Posterior vena cava (tissue), 2 donors: ENCODE data around the gene ANTKMT. TPM values are rescaled to one million over a fixed set of nuclear protein-coding genes. Genes with fewer than 3 reads are reported as not detected.
"Not testable (repeated sequence)": the region's sequence is repeated elsewhere in the genome, so short reads cannot be mapped to it uniquely, and the experiment has no call there.

Experiments used
- DNase-seq: peaks from one replicate; pipeline ENCODE4 v3.0.0-alpha.2; 2020; ENCODE audit warnings: low spot score
- intact Hi-C, 2 donors: fragments of 100-400 bp; cut with DNase I; formaldehyde crosslinking; loops; one replicate each; pipeline versions ENCODE4 v1.14.1 to v1.14.2; 2022 to 2023
- total RNA-seq, 2 donors: library from RNA; stranded (reverse); fragmentation: NEBNext Ultra II Directional; extraction: Animal tissue kit (Norgen Biotek cat#: 25700); gene quantifications; one replicate each; pipeline ENCODE4 v1.2.1, GENCODE V29; 2021
- donor health status: DM: yes; HTN: yes; CAD: no.
- donor health status: DM: yes; HTN: yes; CAD: no.

ANTKMT gene
- total RNA-seq, 2 donors from 2014 or later = 20.0 to 25.5 TPM

DNA sequence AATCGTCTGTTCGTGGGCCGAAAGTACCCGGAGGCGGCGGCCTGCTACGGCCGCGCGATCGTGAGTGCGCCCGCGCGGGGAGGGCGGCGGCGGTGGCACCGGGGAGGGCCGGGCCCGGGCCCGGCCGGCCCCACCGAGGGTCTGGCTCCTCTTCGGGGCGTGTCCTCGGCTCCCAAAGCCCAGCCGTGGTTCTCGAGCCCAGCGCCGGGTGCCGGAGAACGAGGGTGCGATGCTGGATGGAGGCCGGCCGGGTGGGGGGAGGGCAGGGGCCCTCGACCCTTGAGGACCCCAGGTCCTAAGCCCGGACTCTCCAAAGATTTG lies 40.4 kb upstream of the ANTKMT start:
- intact Hi-C loops = no loop called here
- DNase-seq = no peak

DNA sequence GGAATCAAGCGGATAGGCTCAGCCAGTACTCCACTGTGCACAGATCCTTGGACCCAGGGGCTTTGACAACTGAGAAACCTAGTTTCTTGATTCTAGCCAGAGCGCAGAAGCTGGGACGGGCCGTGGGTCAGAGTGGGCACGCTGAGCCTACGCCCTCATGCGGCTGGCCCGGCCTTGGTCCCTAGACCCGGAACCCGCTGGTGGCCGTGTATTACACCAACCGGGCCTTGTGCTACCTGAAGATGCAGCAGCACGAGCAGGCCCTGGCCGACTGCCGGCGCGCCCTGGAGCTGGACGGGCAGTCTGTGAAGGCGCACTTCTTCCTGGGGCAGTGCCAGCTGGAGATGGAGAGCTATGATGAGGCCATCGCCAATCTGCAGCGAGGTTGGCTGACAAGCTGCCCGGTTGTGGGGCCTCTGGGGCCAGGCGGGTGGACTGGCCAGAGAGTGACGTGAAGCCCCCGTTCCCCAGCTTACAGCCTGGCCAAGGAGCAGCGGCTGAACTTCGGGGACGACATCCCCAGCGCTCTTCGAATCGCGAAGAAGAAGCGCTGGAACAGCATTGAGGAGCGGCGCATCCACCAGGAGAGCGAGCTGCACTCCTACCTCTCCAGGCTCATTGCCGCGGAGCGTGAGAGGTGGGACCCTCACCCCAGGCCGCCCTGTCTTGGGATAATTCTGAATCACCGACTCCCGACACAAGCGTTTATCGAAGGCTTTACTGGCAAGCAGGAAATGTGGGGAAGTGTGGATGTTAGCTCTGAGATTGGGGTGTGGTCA lies 39.8 kb upstream of the ANTKMT start:
- intact Hi-C loops = no loop called here
- no peak for DNase-seq

DNA sequence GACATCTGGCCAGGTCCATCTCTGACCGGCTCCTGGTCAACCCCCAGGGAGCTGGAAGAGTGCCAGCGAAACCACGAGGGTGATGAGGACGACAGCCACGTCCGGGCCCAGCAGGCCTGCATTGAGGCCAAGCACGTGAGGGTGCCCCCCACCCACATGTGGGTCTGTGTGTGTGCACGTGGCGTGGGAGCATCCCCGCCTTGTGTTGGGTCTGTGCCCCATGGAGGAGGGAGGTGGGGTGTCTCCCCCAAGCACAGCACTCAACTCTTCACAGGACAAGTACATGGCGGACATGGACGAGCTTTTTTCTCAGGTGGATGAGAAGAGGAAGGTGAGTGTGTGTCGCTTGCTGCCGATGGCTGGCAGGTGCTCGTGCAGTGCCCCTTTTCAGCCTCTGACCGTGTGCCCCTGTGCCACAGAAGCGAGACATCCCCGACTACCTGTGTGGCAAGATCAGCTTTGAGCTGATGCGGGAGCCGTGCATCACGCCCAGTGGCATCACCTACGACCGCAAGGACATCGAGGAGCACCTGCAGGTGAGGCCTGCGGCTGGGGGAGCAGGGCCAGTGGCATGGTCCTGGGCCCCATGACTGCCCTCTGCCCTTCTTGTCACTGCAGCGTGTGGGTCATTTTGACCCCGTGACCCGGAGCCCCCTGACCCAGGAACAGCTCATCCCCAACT lies 39.1 kb upstream of the ANTKMT start:
- intact Hi-C loops = no loop called here
- no peak for DNase-seq

DNA sequence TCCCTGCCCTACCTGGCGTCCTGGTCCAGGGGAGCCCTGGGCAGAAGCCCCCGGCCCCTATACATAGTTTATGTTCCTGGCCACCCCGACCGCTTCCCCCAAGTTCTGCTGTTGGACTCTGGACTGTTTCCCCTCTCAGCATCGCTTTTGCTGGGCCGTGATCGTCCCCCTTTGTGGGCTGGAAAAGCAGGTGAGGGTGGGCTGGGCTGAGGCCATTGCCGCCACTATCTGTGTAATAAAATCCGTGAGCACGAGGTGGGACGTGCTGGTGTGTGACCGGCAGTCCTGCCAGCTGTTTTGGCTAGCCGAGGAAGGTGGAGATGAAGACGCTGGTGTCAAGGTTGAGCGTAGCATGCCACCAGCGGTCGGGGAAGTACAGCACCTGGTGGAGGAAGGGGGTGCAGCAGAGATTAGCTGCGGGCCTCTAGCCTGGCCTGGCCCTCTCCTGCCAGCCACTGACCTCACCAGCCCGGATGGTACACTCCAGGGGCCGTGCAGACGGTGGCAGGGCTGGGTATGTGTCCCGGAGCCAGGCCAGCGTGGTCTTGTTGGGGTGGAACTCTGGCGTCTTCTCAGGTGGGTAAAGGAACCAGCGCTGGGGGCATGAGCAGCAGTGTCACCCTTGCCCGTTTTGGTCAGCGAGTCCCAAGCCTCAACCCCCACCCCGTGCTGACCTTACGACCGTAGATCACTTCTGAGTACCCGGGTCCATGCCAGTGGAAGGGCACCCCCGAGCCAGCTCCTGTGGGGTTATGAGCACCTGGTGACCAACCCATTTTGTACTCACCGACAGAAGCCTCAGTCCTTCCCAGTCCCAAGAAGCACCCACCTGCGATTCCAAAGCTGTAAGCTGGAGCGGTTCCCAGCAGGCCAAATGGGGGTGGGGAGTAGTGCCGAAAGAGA lies 38.2 kb upstream of the ANTKMT start:
- DNase-seq = no peak
- intact Hi-C loops = no loop called here

DNA sequence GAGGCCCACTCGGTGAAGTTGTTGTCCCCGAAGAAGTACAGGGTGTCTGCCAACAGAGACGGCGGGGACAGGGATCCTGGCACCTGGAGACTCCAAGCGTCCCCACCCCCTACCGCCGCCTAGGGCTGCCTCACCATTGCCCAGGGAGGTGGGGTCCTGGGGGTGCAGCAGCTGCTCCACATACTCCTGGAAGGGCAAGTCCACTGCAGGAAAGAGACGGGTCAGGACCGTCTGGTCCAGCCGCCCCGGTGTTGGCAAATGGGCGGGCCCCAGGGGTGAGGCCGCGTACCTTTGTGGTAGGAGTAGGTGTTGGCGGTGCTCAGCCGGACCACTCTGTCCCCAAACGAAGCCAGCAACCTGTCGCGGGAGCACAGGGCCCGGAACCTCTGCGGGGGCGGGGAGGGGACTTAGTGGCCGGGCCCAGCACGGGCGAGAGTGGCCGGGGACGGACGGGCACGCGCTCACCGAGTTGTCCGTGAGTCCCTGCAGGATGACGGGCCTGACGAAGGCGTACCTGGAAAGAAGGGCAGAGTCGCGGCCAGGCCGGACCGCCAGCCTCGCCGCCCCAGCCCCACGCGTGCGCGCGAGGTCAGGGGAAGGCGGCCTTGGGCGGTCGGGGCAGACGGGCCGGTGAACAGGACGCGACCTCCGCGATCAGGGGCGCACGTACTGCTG lies 37.4 kb upstream of the ANTKMT start:
- DNase-seq = no peak
- intact Hi-C loops = no loop called here

DNA sequence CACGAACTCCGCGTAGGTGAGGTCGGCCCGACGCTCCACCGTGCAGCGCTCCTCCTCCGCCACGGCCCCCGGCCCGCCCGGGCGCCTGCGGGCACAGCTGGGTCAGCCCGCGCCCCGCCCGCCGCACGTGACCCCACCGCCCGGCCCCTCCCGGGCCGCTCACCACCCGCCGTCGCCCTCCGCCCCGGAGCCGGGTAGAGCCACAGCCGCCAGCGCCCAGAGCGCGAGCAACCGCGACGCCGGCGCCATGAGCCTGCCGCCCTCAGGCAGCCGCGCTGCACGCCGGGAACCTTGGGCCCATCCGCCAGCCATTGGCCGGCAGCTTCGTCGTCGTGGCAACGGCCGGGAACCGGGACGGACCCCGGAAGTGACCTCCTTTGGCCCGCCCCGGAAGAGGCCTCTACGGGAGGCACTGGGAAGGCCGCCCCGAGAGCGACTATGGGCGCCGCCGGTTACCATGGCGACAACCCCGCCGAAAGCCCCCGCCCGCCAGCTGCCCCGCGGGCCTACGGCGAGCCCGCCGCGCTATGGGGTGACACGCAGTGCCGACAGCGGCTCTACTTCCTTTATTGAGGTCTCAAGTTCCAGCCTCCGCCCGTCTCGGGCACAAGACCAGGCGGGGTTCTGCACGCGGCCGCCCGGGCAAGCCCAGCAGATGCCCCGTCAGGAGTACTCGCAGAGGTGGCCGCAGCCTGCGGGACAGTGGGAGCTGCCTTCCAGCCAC lies 36.7 kb upstream of the ANTKMT start, which contains the start of gene JMJD8:
Gene JMJD8 (minus strand): TSS at position 264 of the 724 bp plus-strand sequence. CDS start 15 bp downstream, at position 249.
- peak; percentile 99 for DNase-seq
- intact Hi-C loops = no loop called here

DNA sequence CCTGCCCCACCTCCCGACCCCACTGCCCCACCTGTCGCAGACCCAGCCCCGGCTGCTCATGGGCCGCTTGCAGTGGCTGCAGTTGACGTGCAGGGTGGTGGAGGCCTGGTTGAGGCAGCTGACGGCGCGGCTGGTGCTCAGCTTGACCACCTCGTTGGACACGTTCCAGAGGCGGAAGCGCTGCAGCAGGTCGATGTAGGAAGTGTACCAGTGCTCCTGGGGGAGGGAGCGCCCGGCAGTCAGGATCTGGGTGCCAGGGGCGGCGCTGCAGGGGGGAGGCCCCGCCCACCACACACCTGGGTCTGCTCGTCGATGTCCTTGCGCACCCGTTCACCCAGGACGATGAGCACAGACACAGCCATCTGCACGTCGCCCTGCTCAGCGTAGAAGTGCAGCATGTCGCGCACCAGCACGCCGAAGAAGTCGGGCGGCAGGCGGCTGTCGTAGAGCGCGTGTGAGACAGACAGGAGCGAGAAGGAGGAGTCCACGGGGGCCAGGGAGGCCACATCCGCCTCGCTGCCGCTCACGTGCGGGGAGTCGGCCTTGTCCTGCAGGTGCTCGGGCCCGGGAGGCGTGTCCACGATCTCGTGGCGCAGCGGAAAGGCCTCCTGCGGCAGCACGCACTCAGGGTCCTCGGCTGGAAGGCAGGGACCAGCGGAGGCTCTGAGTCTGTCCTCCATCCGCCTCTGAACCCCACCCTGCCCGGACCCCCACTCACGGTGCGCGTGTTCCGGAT lies 35.8 kb upstream of the ANTKMT start:
- intact Hi-C loops = no loop called here
- no peak for DNase-seq

DNA sequence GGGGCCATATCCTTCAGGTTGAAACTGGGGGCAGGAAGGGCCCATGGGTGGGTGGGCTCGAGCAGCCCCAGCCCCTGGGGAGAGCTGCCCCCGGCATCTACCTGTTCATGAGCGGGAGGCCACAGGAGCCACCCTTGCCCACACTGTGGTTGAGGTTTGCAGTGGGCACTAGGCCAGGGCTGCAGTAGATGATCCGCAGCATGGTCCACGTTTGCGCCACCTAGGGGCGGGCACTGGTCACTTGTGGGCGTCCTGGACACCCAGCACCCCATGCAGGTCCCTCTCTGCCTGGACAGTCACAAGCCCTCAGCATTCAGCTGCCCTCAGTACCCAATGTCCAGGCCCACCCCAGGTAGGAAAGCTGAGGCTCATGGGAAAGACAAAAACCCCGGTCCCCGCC lies 35.0 kb upstream of the ANTKMT start:
- intact Hi-C loops = no loop called here
- no peak for DNase-seq

DNA sequence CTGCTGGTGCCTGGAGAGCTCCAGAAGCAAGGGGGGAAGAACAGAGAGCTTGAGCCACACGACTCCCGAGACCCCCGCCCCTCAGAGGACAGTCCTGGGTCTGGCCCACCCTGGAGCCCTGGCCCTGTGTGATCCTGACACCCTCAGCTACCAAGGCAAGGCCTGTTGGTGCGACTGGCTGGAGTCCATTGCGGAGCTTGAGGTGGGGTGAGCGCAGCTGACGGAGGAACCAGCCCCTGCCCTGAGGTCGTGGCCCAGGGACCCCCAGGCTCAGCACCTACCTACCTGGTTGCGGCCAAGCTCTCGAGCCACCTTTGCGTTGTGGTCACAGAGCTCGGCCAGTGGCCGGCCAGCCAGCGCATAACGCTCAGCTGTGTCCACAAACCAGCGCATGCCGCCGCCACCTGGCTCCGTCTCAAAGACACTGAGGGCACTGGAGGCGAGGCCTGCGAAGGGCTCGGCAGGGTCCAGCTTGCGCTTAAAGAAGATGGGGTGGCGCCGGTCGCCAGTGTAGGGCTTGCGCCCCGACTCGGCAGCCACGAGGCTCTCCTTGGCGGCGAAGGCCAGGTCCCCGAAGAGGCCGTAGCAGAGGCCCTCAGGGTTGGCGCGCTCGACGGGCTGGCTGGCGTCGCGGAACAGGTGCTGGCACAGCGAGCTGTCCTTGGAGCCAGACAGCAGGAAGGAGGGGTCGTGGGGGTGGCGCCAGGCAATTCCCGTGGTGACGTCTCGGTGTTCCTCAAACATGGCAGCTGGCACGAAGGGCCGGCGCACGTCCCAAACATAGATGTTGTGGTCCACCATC lies 34.3 kb upstream of the ANTKMT start:
- intact Hi-C loops = no loop called here
- no peak for DNase-seq

DNA sequence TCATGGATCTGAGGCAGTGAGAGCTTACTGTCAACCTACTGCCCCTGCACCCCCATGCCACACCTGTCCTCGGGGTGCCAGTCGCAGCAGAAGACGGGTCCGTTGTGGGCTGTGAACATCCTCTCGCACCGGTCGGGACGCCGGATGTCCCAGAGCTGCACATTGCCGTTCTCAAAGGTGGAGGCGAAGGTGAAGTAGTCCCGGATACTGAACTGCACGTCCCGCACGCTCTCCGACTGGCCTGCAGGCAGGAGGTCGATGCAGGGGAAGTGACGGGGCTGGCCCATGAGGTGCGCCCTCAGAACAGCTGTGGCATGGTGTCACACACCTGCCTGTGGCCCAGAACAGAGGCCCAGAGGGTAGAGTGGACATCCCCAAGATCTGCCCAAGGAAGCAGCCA lies 33.4 kb upstream of the ANTKMT start:
- DNase-seq = no peak
- intact Hi-C loops = no loop called here

DNA sequence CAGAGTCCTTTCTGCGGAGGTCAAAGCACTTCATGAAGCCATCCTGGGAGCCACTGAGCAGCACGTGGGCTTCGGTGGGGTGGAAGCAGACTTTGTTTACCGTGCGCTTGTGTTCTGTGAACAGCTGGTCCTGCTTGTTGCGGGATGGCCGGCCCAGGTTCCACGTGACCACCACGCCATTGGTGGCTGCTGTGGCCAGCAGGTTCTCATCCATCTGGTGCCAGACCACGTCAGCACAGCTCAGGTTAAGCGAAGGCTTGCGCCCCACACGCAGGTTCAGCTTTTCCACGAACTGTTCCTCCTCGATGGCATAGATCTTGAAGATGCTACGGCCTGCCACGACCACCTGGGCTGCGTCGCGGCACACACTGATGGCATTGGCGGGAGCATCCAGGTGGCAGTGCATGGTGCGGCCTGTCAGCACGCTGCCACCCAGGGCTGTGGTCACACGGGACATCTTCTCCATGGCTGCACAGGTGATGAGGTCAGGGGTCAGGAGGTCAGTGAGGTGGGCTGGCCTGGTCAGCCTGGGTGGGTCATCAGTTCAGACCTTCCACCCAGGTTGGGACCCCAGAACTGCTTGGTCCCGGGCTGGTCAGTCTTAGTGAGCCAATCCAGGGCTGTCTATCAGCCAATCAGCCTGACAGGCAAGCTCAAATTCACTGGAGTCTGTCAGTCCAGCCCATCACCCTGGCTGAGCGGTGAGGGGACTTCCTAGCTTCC lies 31.6 kb upstream of the ANTKMT start:
- intact Hi-C loops = no loop called here

DNA sequence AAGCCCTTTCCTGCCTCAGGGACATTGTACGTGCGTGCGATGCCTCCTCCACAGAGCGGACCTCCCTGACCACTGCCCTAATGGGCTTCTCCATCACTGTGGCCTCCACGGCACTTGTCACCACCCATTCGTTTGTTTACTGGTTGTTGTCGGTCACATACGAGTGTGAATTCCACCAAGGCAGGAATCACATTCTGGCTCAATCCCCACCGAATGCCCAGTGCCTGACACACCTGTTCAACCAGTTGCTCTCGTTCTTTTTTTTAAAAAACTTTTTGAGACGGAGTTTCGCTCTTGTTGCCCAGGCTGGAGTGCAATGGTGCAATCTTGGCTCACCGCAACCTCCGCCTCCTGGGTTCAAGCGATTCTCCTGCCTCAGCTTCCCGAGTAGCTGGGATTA lies 29.7 kb upstream of the ANTKMT start:
- intact Hi-C loops, DNase-seq: not testable (repeated sequence)

More for the DNA sequence above, 31.6 kb upstream of the ANTKMT start:
- no peak for DNase-seq

DNA sequence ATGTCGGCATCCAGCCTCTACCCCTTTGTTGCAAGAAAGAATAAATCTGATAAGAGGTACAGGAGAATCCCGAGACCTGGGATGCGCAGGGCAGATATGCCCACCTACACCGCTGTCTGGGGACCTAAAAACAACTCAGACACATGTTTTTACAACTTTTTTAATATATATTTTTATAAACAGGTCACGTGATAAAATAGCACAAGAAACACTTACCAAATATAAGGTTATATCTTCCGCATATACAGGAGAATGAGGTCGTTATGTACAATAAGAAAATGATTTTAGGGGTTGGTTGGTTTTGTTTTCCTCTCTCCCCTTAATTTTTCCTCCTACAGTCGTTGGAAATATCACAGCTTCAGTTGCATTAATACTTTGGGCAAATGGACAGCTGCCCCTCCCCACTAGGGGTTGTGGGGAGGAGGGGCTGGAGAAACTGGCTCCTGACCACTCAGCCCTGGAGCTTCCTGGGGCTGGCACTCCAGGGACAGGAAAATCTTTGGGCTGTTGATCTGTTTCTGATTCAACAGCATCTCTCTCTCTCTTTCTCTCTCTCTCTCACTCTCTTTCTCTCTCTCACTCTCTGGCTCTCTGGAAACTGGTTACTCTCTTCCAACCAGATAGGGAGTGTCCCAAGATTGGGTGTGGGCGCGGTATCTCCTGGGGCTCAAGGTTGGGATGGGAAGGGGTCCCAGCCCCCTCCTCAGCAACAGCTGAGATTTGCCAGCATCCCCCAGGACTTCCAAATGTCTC lies 28.4 kb upstream of the ANTKMT start:
- no peak for DNase-seq

DNA sequence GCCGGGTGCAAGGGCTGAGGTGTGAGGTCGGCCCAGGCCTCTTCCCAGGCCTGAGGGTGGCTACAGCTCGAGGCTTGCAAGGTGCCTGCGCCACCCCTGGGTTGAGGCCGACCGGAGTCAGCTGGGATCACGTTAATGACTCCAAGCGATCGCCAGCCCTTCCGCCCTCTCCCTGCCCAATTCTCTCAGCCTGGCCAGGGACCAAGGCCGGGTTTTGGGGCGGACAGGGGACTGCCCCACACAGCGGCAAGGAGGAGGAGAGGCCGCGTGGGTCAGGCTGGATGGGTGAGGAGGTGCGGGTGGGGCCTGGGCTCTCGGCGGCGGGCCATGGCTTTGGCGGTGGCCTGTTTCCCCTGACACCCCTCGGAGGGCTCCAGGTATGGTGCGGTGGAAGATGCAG lies 27.6 kb upstream of the ANTKMT start:
- DNase-seq = no peak
- intact Hi-C loops = no loop called here

More for the DNA sequence above, 28.4 kb upstream of the ANTKMT start:
- intact Hi-C loops = no loop called here

DNA sequence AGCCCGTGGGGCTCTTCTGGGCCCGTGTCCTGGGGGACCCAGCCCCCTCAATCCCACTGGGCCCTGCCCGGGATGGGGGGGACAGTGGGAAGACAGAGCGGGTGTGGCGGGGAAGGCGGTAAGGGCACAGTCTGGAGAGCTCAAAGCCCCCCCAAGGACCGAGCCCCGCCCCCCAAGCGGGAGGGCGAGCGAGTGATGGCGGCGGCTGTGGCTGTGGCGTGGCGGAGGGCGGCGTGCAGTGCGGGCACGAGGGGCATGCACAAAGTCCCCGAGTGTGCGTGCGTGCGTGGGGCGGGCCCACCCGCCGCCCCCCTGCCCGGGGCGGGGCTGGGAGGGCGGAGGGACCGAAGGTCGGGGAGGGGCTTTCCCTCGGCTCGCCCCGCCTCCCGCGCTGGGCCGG lies 27.2 kb upstream of the ANTKMT start:
- intact Hi-C loops = no loop called here
- DNase-seq = no peak
